C4-2B (cell line): Measurements from ENCODE around the gene NLGN1.

Source experiments
- CTCF ChIP-seq: fragments of 450-650 bp; conservative IDR thresholded peaks from 2 replicates; pipeline ENCODE4 v1.5.1; 2017; ENCODE audit warnings: mild to moderate bottlenecking
- ZFX ChIP-seq: fragments of 450-650 bp; IDR thresholded peaks from 2 replicates; pipeline ENCODE4 v1.6.1; 2017

DNA sequence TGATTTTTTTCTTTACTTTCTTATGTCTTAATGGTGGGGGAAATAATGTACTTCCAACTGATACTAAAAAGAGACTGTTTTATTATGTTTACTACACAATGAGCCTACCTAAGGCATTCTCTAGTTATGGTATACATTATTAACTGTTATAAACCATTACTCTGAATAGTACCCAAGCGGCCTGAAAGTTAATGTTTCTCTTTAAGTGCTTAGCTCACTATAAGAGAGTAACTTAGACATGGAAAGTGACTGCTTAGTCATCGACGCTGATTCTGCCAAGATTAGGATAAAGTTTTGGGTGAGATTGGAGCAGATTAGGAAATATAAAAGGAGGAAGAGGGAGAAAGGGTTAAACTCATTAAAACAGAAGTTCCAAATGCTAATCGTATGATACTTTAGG is 365.0 kb downstream of the NLGN1 start:
- TF ChIP-seq CTCF (no peak), ZFX (no peak)
